GDM1 (cell line): ENCODE results near the gene LRIT1.
"Not testable (repeated sequence)": the region's sequence is repeated elsewhere in the genome, so short reads cannot be mapped to it uniquely, and the experiment has no call there.

ENCODE experiments used
- DNase-seq: peaks from one replicate; lab custom pipeline; 2025; lab: John Stamatoyannopoulos, UW

LRIT1 gene

GRCh38 chr10:84241185-84241790 is at the start of gene LRIT1:
Gene LRIT1, minus strand, starts transcription at chr10:84241546. Its CDS starts 107 bp downstream, at chr10:84241439.
- DNase-seq: no peak

- no peak for DNase-seq
These were observed 48.9 kb upstream of the LRIT1 start for GRCh38 chr10:84290235-84290634.

- DNase-seq: no peak
These were observed 48.3 kb upstream of the LRIT1 start for GRCh38 chr10:84289521-84290200.

GRCh38 chr10:84288151-84288550 is 46.8 kb upstream of the LRIT1 start:
- DNase-seq: no peak

GRCh38 chr10:84286695-84287094 is 45.3 kb upstream of the LRIT1 start:
- no peak for DNase-seq

GRCh38 chr10:84279876-84280475 is 38.6 kb upstream of the LRIT1 start:
- DNase-seq: not testable (repeated sequence)

GRCh38 chr10:84270708-84271107 is 29.4 kb upstream of the LRIT1 start:
- DNase-seq: no peak

GRCh38 chr10:84269773-84270172 is 28.4 kb upstream of the LRIT1 start:
- DNase-seq: no peak

GRCh38 chr10:84269162-84269561 is 27.8 kb upstream of the LRIT1 start:
- DNase-seq: no peak

- peak; percentile 22 for DNase-seq
These were observed 26.3 kb upstream of the LRIT1 start for GRCh38 chr10:84267503-84268126.

- DNase-seq: no peak
These were observed 24.1 kb upstream of the LRIT1 start for GRCh38 chr10:84265418-84265817.

- DNase-seq: peak; percentile 41
These were observed 23.3 kb upstream of the LRIT1 start for GRCh38 chr10:84264611-84265141.

- no peak for DNase-seq
These were observed 22.4 kb upstream of the LRIT1 start for GRCh38 chr10:84263716-84264115.

- DNase-seq: no peak
These were observed 21.0 kb upstream of the LRIT1 start for GRCh38 chr10:84262190-84262956.

- no peak for DNase-seq
These were observed 20.0 kb upstream of the LRIT1 start for GRCh38 chr10:84261236-84261915.

- DNase-seq: no peak
These were observed 16.8 kb upstream of the LRIT1 start for GRCh38 chr10:84258034-84258695.

GRCh38 chr10:84257343-84258020 is 16.1 kb upstream of the LRIT1 start:
- no peak for DNase-seq

GRCh38 chr10:84256510-84257342 is 15.4 kb upstream of the LRIT1 start:
- DNase-seq: no peak
